SK-N-SH (cell line): ENCODE measurements around the gene ZBTB34. TPM values are rescaled to one million over a fixed set of nuclear protein-coding genes. Genes with fewer than 3 reads are reported as not detected.

Source experiments
- CTCF ChIA-PET: fragments of 300-600, 350-600 bp; formaldehyde crosslinking; extraction: SDS; loops from one replicate; lab custom pipeline; 2021; lab: Yijun Ruan, JAX
- POLR2A ChIA-PET: fragments of 350-600 bp; sonication (Branson Sonifier 250); formaldehyde crosslinking; extraction: SDS; loops from one replicate; lab custom pipeline; 2020; ENCODE audit warnings: antibody characterized with exemption, inconsistent platforms; lab: Yijun Ruan, JAX
- DNase-seq: peaks from one replicate; pipeline ENCODE4 v3.0.0; 2012
- H2AFZ ChIP-seq: fragments of 200-600 bp; sonication (generic); 2 replicates; pipeline ENCODE4 v1.8.1; 2016; ENCODE audit warnings: antibody characterized with exemption, mild to moderate bottlenecking, low read depth
- H3F3A ChIP-seq: fragments of 200-600 bp; sonication (generic); replicated peaks from 2 replicates; pipeline ENCODE3; 2016; ENCODE audit warnings: antibody characterized with exemption, mild to moderate bottlenecking; ENCODE audit not compliant: insufficient read depth
- H3K27ac ChIP-seq, 2 experiments: fragments of 200-500 bp in 1 of 2; fragments of 200-600 bp in 1 of 2; sonication (Bioruptor generic) in 1 of 2; sonication (generic), shearing (Covaris generic) in 1 of 2; 2 replicates each; pipeline versions ENCODE4 v1.5.1 to v1.6.1; 2014 to 2016; ENCODE audit warnings: low read depth in 2 of 2, inconsistent platforms in 1 of 2, low read length in 1 of 2, mild to moderate bottlenecking in 1 of 2, mixed read lengths in 1 of 2
- H3K27me3 ChIP-seq: fragments of 200-600 bp; sonication (generic), shearing (Covaris generic); 2 replicates; pipeline ENCODE4 v1.6.1; 2016; ENCODE audit warnings: mixed run types; ENCODE audit not compliant: insufficient read depth
- H3K36me3 ChIP-seq, 2 experiments: fragments of 200-500 bp in 1 of 2; fragments of 200-600 bp in 1 of 2; sonication (Bioruptor generic) in 1 of 2; sonication (generic) in 1 of 2; replicated peaks in 1 of 2; 2 replicates each; pipeline versions ENCODE3 to v1.5.1; 2014 to 2016; ENCODE audit warnings: low read length in 1 of 2, mild to moderate bottlenecking in 1 of 2; ENCODE audit not compliant: insufficient read depth in 2 of 2, control insufficient read depth in 1 of 2
- H3K4me1 ChIP-seq, 2 experiments: fragments of 200-500 bp in 1 of 2; fragments of 200-600 bp in 1 of 2; sonication (Bioruptor generic) in 1 of 2; sonication (generic), shearing (Covaris generic) in 1 of 2; 2 replicates each; pipeline versions ENCODE4 v1.5.1 to v1.6.1; 2014 to 2016; ENCODE audit warnings: low read depth in 1 of 2, low read length in 1 of 2, mixed run types in 1 of 2; ENCODE audit not compliant: insufficient read depth in 2 of 2, control insufficient read depth in 1 of 2
- H3K4me2 ChIP-seq: fragments of 200-600 bp; sonication (generic), shearing (Covaris generic); 2 replicates; pipeline ENCODE4 v1.6.1; 2017; ENCODE audit warnings: mixed run types
- H3K4me3 ChIP-seq, 2 experiments: fragments of 200-500 bp in 1 of 2; fragments of 200-600 bp in 1 of 2; sonication (Bioruptor generic) in 1 of 2; sonication (generic), shearing (Covaris generic) in 1 of 2; 2 replicates each; pipeline versions ENCODE4 v1.5.1 to v1.8.1; 2014 to 2016; ENCODE audit warnings: low read depth in 2 of 2, inconsistent platforms in 1 of 2, low read length in 1 of 2, mild to moderate bottlenecking in 1 of 2, mixed read lengths in 1 of 2, moderate library complexity in 1 of 2
- H3K79me2 ChIP-seq: fragments of 200-600 bp; sonication (generic); 2 replicates; pipeline ENCODE4 v1.8.1; 2017; ENCODE audit warnings: mild to moderate bottlenecking; ENCODE audit not compliant: insufficient read depth
- H3K9ac ChIP-seq: fragments of 200-600 bp; sonication (generic); 2 replicates; pipeline ENCODE4 v1.6.1; 2017; ENCODE audit warnings: mixed run types
- H3K9me2 ChIP-seq: fragments of 200-600 bp; sonication (generic); 2 replicates; pipeline ENCODE4 v1.6.1; 2017; ENCODE audit warnings: mixed run types
- H3K9me3 ChIP-seq: fragments of 200-600 bp; sonication (generic); 2 replicates; pipeline ENCODE4 v1.6.1; 2017; ENCODE audit warnings: mixed run types, mild to moderate bottlenecking, moderate library complexity
- H4K20me1 ChIP-seq: fragments of 200-600 bp; sonication (generic); 2 replicates; pipeline ENCODE4 v1.6.1; 2017; ENCODE audit warnings: mild to moderate bottlenecking, mixed run types; ENCODE audit not compliant: insufficient read depth
- CHD2 ChIP-seq: fragments of 150-350 bp; IDR thresholded peaks from 2 replicates; pipeline ENCODE4 v1.6.1; 2018; ENCODE audit warnings: low read length; ENCODE audit not compliant: partially characterized antibody
- EP300 ChIP-seq, 2 experiments: IDR thresholded peaks; 2 replicates each; pipeline versions ENCODE4 v1.4.0 to v1.6.1; 2012; ENCODE audit warnings: borderline replicate concordance in 1 of 2, low read depth in 1 of 2, low read length in 1 of 2
- FOSL2 ChIP-seq: IDR thresholded peaks from 2 replicates; pipeline ENCODE4 v1.4.0; 2012; ENCODE audit warnings: low read depth, mild to moderate bottlenecking, moderate library complexity, borderline replicate concordance
- FOXJ3 ChIP-seq: sonication (generic); formaldehyde crosslinking; IDR thresholded peaks from 2 replicates; pipeline ENCODE4 v1.5.1; 2020; ENCODE audit warnings: mild to moderate bottlenecking, missing genetic modification reagents
- FOXM1 ChIP-seq: IDR thresholded peaks from 2 replicates; pipeline ENCODE4 v1.4.0; 2012; ENCODE audit warnings: low read depth, mild to moderate bottlenecking
- GABPA ChIP-seq: IDR thresholded peaks from 2 replicates; pipeline ENCODE4 v1.4.0; 2012; ENCODE audit warnings: low read depth, mild to moderate bottlenecking
- GATA2 ChIP-seq: sonication (generic); formaldehyde crosslinking; IDR thresholded peaks from 2 replicates; pipeline ENCODE4 v1.5.0; 2020; ENCODE audit warnings: mild to moderate bottlenecking, missing genetic modification reagents
- MAX ChIP-seq: IDR thresholded peaks from 2 replicates; pipeline ENCODE4 v1.4.0; 2012; ENCODE audit warnings: low read depth
- MEF2A ChIP-seq: IDR thresholded peaks from 2 replicates; pipeline ENCODE4 v1.4.0; 2012; ENCODE audit warnings: low read depth, borderline replicate concordance
- MXI1 ChIP-seq: IDR thresholded peaks from 2 replicates; pipeline ENCODE4 v1.6.1; 2012; ENCODE audit warnings: mild to moderate bottlenecking, low read depth, low read length, improper control_type of control experiment
- NRF1 ChIP-seq: IDR thresholded peaks from 2 replicates; pipeline ENCODE4 v1.6.1; 2012; ENCODE audit warnings: low read depth, mild to moderate bottlenecking, low read length
- PBX3 ChIP-seq: IDR thresholded peaks from 2 replicates; pipeline ENCODE4; 2012
- RAD21 ChIP-seq: IDR thresholded peaks from 2 replicates; pipeline ENCODE4 v1.6.1; 2012; ENCODE audit warnings: mild to moderate bottlenecking, low read length
- RCOR1 ChIP-seq: fragments of 150-350 bp; IDR thresholded peaks from 2 replicates; pipeline ENCODE4 v1.6.1; 2017; ENCODE audit warnings: antibody characterized with exemption, low read length
- RFX5 ChIP-seq: IDR thresholded peaks from 2 replicates; pipeline ENCODE4 v1.6.1; 2012; ENCODE audit warnings: mild to moderate bottlenecking, improper control_type of control experiment, low read length
- RXRA ChIP-seq: IDR thresholded peaks from 2 replicates; pipeline ENCODE4 v1.4.0; 2012; ENCODE audit warnings: low read depth, mild to moderate bottlenecking, borderline replicate concordance
- SIN3A ChIP-seq: IDR thresholded peaks from 2 replicates; pipeline ENCODE4 v1.6.1; 2012; ENCODE audit warnings: low read depth, mild to moderate bottlenecking, low read length, moderate library complexity, borderline replicate concordance
- SMC3 ChIP-seq: IDR thresholded peaks from 2 replicates; pipeline ENCODE4 v1.6.1; 2012; ENCODE audit warnings: low read depth, low read length, improper control_type of control experiment
- TAF1 ChIP-seq: IDR thresholded peaks from 2 replicates; pipeline ENCODE4 v1.6.1; 2012; ENCODE audit warnings: low read depth, mild to moderate bottlenecking, low read length, moderate library complexity, borderline replicate concordance
- TCF12 ChIP-seq: IDR thresholded peaks from 2 replicates; pipeline ENCODE4 v1.4.0; 2012
- TEAD4 ChIP-seq: IDR thresholded peaks from 2 replicates; pipeline ENCODE4 v1.4.0; 2012; ENCODE audit warnings: mild to moderate bottlenecking, borderline replicate concordance; ENCODE audit not compliant: insufficient read depth
- YY1 ChIP-seq: IDR thresholded peaks from 2 replicates; pipeline ENCODE4 v1.4.0; 2012; ENCODE audit warnings: low read depth, mild to moderate bottlenecking
- ZBTB33 ChIP-seq: IDR thresholded peaks from 2 replicates; pipeline ENCODE4 v1.4.0; 2012; ENCODE audit warnings: low read depth, borderline replicate concordance
- WGBS: methylation state at CpG from one replicate; pipeline ENCODE4 v1.1.6; 2017; ENCODE audit warnings: low lambda C conversion rate; 5-methylcytosine and 5-hydroxymethylcytosine counted together
- polyA plus RNA-seq, 3 experiments: library from polyadenylated mRNA; depleted of rRNA; stranded (reverse); fragments of >200 nt; gene quantifications; 2 replicates each; pipeline ENCODE4 v1.2.3, GENCODE V29; 2012

The ZBTB34 gene
- polyA plus RNA-seq, 1 of the 3 experiments (the other 2 are of a cell fraction): 2.9 TPM

GRCh38 chr9:126842977-126843799 lies 17.3 kb upstream of the ZBTB34 start:
- H4K20me1 ChIP-seq: peaks cover 13% of the 10 kb centered on the region
- H3K36me3 ChIP-seq: peaks cover 0 to 9% of the 10 kb centered on the region in 2 experiments
- H3K4me3 ChIP-seq: no peak overlapping the region
- no peak for DNase-seq
- no peaks in the 10 kb centered on the region for H3K9me2 ChIP-seq
- H3K9me3 ChIP-seq: no peaks in the 10 kb centered on the region
- CTCF ChIA-PET: interaction anchor here (0.8 to 2.7 kb wide), 3 partner anchors 12 to 138 kb away, joined by 3 to 9 read pairs (median 5); partner anchors contain the start of gene ZBTB34
- peaks cover 0 to 11% of the 10 kb centered on the region in 2 experiments; a peak in 1 of 4 replicates for H3K4me1 ChIP-seq
- H3K4me2 ChIP-seq: peak overlapping the region; percentile 51; the same call in 1 of the 2 replicates
- TF ChIP-seq FOXJ3 (CRISPR knock-in tag): no peak
- no peak for TF ChIP-seq GABPA
- H3K27me3 ChIP-seq: no peaks in the 10 kb centered on the region
- peaks cover 18% of the 10 kb centered on the region for H3F3A ChIP-seq
- H3K27ac ChIP-seq: peak overlapping the region in 1 of 2 experiments; percentile 65; a peak in 1 of 4 replicates
- POLR2A ChIA-PET: interaction anchor here (1.0 kb wide), 1 partner anchor 16 kb away, joined by 6 read pairs; no protein-coding TSS in a partner anchor
- H3K79me2 ChIP-seq: 0 out of 2 replicates have a peak, but pooled peaks cover 2% of the 10 kb centered on the region
- H2AFZ ChIP-seq: no peak overlapping the region
- 77% methylated on average over 10 of the region's 10 CpGs for WGBS
- H3K9ac ChIP-seq: 0 out of 2 replicates have a peak overlapping the region, but pooled peaks have one; percentile 25

- no peak overlapping the region for H3K4me3 ChIP-seq
- no peaks in the 10 kb centered on the region for H3K9me2 ChIP-seq
- ChIA-PET CTCF (interaction anchor here (0.8 to 2.7 kb wide), 3 partner anchors 12 to 139 kb away, joined by 3 to 9 read pairs (median 5); partner anchors contain the start of gene ZBTB34), POLR2A (no interaction called here)
- DNase-seq: no peak
- H3K4me2 ChIP-seq: peak overlapping the region; percentile 51
- H3K9me3 ChIP-seq: no peaks in the 10 kb centered on the region
- no peak overlapping the region for H2AFZ ChIP-seq
- peaks cover 18% of the 10 kb centered on the region for H3F3A ChIP-seq
- H4K20me1 ChIP-seq: peaks cover 10% of the 10 kb centered on the region
- H3K9ac ChIP-seq: 0 out of 2 replicates have a peak overlapping the region, but pooled peaks have one; percentile 25
- H3K4me1 ChIP-seq: peaks cover 0 to 11% of the 10 kb centered on the region in 2 experiments; a peak in 1 of 4 replicates
- no peaks in the 10 kb centered on the region for H3K27me3 ChIP-seq
- H3K79me2 ChIP-seq: no peaks in the 10 kb centered on the region
- peak overlapping the region in 1 of 2 experiments; percentile 65; a peak in 2 of 4 replicates for H3K27ac ChIP-seq
- WGBS: 9% methylated on average over 5 of the region's 5 CpGs
- H3K36me3 ChIP-seq: peaks cover 0 to 3% of the 10 kb centered on the region in 2 experiments
- peak in 1 of 2 experiments; percentile 74; a peak in 1 of 4 replicates for TF ChIP-seq EP300 (IDR thresholded peaks at IDR 0.05; ENCODE audit: borderline replicate concordance in 1 of 2, low read depth in 1 of 2, low read length in 1 of 2)
- no peak for TF ChIP-seq GATA2 (CRISPR knock-in tag)
- peak; percentile 64; the same call in 1 of the 2 replicates for TF ChIP-seq SIN3A
- no peak for TF ChIP-seq FOXM1
- TF ChIP-seq RAD21: no peak
- 0 out of 2 replicates have a peak, but pooled peaks have one; percentile 9 for TF ChIP-seq TEAD4
- no peak for TF ChIP-seq CHD2
- TF ChIP-seq PBX3: peak; percentile 76
- peak; percentile 65 for TF ChIP-seq MAX
- TF ChIP-seq MXI1: no peak
- no peak for TF ChIP-seq TAF1
- TF ChIP-seq FOSL2: peak; percentile 91
- TF ChIP-seq SMC3: no peak
- TF ChIP-seq RCOR1: no peak
- TF ChIP-seq ZBTB33: no peak
- peak; percentile 77; the same call in 1 of the 2 replicates for TF ChIP-seq RXRA
- TF ChIP-seq RFX5: no peak
- no peak for TF ChIP-seq YY1
- no peak for TF ChIP-seq NRF1
- no peak for TF ChIP-seq MEF2A
- TF ChIP-seq TCF12: peak; percentile 89
These were observed 16.4 kb upstream of the ZBTB34 start for GRCh38 chr9:126844085-126844484.
